Caco-2 (cell line): ENCODE results near the gene KIF6. TPM values are rescaled to one million over a fixed set of nuclear protein-coding genes. Genes with fewer than 3 reads are reported as not detected.

ENCODE experiments used
- BruUV-seq: library from RNA; stranded (reverse); fragments of 400-500 nt; replicated peaks from 2 replicates; lab custom pipeline; 2021; lab: Mats Ljungman, UMichigan
- CTCF ChIA-PET: fragments of 300-600 bp; sonication (Branson Sonifier 250); formaldehyde crosslinking; loops from one replicate; lab custom pipeline; 2022; ENCODE audit warnings: antibody characterized with exemption; lab: Charles Lee
- POLR2A ChIA-PET: fragments of 300-600 bp; sonication (Branson Sonifier 250); formaldehyde crosslinking; loops from one replicate; lab custom pipeline; 2022; ENCODE audit warnings: antibody characterized with exemption; lab: Charles Lee
- DNase-seq, 2 experiments: peaks; one replicate each; pipeline versions ENCODE4 v3.0.0 to v3.0.0-alpha.2; 2020 to 2022
- H3K27me3 ChIP-seq: replicated peaks from 2 replicates; pipeline ENCODE4 v1.6.0; 2011; ENCODE audit warnings: low read length; ENCODE audit not compliant: control insufficient read depth, insufficient read depth
- H3K36me3 ChIP-seq: 2 replicates; pipeline ENCODE4 v1.5.1; 2011; ENCODE audit warnings: low read length; ENCODE audit not compliant: control insufficient read depth, insufficient read depth
- H3K4me1 ChIP-seq: fragments of 250-450 bp; sonication (Bioruptor Pico); 2 replicates; pipeline ENCODE4 v1.5.1; 2020; ENCODE audit warnings: mild to moderate bottlenecking
- H3K4me3 ChIP-seq: 2 replicates; pipeline ENCODE4 v1.5.1; 2011; ENCODE audit warnings: low read depth, mild to moderate bottlenecking, control low read depth, low read length
- H3K9me3 ChIP-seq: fragments of 250-450 bp; sonication (Bioruptor Pico); 2 replicates; pipeline ENCODE4 v1.5.1; 2020; ENCODE audit warnings: mild to moderate bottlenecking, moderate library complexity
- H3K27ac Mint-ChIP-seq: one replicate; pipeline ENCODE4 v1.8.0; 2022; ENCODE audit warnings: mixed read lengths; ENCODE audit not compliant: unreplicated experiment
- H3K27me3 Mint-ChIP-seq: one replicate; pipeline ENCODE4 v1.8.0; 2022; ENCODE audit warnings: mixed read lengths; ENCODE audit not compliant: insufficient read depth, unreplicated experiment
- H3K36me3 Mint-ChIP-seq: one replicate; pipeline ENCODE4 v1.8.0; 2022; ENCODE audit warnings: mild to moderate bottlenecking, mixed read lengths; ENCODE audit not compliant: insufficient read depth, unreplicated experiment
- H3K4me1 Mint-ChIP-seq: one replicate; pipeline ENCODE4 v1.8.0; 2022; ENCODE audit warnings: low read depth, mixed read lengths; ENCODE audit not compliant: unreplicated experiment
- H3K4me3 Mint-ChIP-seq: one replicate; pipeline ENCODE4 v1.8.0; 2022; ENCODE audit warnings: mild to moderate bottlenecking, moderate library complexity, mixed read lengths; ENCODE audit not compliant: unreplicated experiment
- H3K9me3 Mint-ChIP-seq: one replicate; pipeline ENCODE4 v1.8.0; 2022; ENCODE audit warnings: mixed read lengths; ENCODE audit not compliant: unreplicated experiment
- intact Hi-C: fragments of 100-400 bp; cut with micrococcal nuclease; formaldehyde crosslinking; loops from one replicate; pipeline ENCODE4 v1.10.0; 2022; ENCODE audit not compliant: unreplicated experiment
- total RNA-seq: library from RNA; stranded (reverse); gene quantifications from 2 replicates; pipeline ENCODE4 v1.2.3, GENCODE V29; 2022
- TF ChIP-seq, protein P1 (sequence below), 2 experiments: fragments of 200-600 bp in 1 of 2; IDR thresholded peaks; 1 replicate in 1 of 2; 2 replicates in 1 of 2; pipeline versions ENCODE4 v1.5.1 to v1.8.0; 2011 to 2022; ENCODE audit warnings: antibody characterized with exemption in 1 of 2, control low read depth in 1 of 2, inconsistent platforms in 1 of 2, low read depth in 1 of 2, low read length in 1 of 2, mild to moderate bottlenecking in 1 of 2, moderate library complexity in 1 of 2; ENCODE audit not compliant: insufficient read depth in 1 of 2, severe bottlenecking in 1 of 2, unreplicated experiment in 1 of 2

The KIF6 gene
- total RNA-seq, 1 experiment from 2014 or later, result not detected

DNA sequence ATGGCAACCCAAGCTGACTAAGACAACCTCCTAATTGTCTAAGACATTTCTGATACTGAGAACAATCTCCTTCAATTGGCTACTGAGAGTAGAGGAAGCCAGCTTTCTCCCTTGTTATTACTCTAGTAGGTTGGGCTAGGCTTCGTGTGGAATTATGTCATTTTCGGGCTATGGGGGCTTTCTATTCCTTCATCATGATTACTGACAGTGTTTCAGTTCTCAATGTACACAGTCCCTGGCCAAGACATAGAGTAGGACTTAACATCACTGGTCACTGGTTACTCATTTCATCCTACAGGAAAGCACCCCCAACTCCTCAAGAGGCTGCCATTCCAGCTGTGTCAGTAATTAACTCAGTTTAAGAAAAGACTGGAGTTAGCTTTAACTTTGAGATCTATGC is 100.0 kb downstream of the KIF6 start:
- POLR2A ChIA-PET, result no interaction called here
- Mint-ChIP-seq H3K27me3 (peaks cover 17% of the 10 kb centered on the region), H3K27ac (no peak overlapping the region), H3K4me3 (no peak overlapping the region), H3K4me1 (no peaks in the 10 kb centered on the region), H3K9me3 (no peaks in the 10 kb centered on the region), H3K36me3 (no peaks in the 10 kb centered on the region)
- H3K27me3 ChIP-seq, result no peaks in the 10 kb centered on the region; the same call in 1 of the 2 replicates
- H3K4me1 ChIP-seq, result no peaks in the 10 kb centered on the region
- TF ChIP-seq, protein P1, sequence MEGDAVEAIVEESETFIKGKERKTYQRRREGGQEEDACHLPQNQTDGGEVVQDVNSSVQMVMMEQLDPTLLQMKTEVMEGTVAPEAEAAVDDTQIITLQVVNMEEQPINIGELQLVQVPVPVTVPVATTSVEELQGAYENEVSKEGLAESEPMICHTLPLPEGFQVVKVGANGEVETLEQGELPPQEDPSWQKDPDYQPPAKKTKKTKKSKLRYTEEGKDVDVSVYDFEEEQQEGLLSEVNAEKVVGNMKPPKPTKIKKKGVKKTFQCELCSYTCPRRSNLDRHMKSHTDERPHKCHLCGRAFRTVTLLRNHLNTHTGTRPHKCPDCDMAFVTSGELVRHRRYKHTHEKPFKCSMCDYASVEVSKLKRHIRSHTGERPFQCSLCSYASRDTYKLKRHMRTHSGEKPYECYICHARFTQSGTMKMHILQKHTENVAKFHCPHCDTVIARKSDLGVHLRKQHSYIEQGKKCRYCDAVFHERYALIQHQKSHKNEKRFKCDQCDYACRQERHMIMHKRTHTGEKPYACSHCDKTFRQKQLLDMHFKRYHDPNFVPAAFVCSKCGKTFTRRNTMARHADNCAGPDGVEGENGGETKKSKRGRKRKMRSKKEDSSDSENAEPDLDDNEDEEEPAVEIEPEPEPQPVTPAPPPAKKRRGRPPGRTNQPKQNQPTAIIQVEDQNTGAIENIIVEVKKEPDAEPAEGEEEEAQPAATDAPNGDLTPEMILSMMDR (IDR thresholded peaks at IDR 0.05; ENCODE audit: insufficient read depth in 1 of 2, low read depth in 1 of 2, low read length in 1 of 2, severe bottlenecking in 1 of 2, unreplicated experiment in 1 of 2), result no peak
- intact Hi-C loops, result no loop called here
- BruUV-seq, result no TSS peak
- H3K9me3 ChIP-seq, result peaks cover 5% of the 10 kb centered on the region; the same call in 1 of the 2 replicates
- CTCF ChIA-PET, result no interaction called here
- H3K4me3 ChIP-seq, result no peak overlapping the region
- DNase-seq, result no peak
- H3K36me3 ChIP-seq, result no peaks in the 10 kb centered on the region

DNA sequence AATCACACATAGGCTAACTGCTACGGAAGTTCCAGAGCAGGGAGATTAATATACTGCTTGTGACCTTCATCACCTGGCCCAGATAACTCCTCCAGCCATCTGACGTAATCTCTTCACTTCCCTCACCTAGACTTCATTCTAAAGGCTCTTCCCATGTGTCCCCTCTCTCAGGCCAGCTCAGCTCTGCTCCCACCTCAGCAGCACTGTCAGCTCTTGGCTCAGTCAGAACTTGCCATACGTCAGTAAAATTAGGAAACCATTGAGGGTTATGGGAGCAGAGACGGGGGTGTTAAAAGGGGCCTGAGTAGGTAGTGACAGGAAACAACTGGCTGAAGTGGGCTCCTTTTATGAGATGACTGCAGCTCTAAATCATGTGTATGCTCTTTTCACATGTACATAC is 101.5 kb downstream of the KIF6 start:
- no peaks in the 10 kb centered on the region for H3K36me3 ChIP-seq
- no peaks in the 10 kb centered on the region for H3K4me1 ChIP-seq
- no peak overlapping the region for H3K4me3 ChIP-seq
- Mint-ChIP-seq H3K4me3 (no peak overlapping the region), H3K4me1 (no peaks in the 10 kb centered on the region), H3K9me3 (no peaks in the 10 kb centered on the region), H3K36me3 (no peaks in the 10 kb centered on the region), H3K27me3 (peaks cover 11% of the 10 kb centered on the region), H3K27ac (no peak overlapping the region)
- intact Hi-C loops, result no loop called here
- ChIA-PET POLR2A (no interaction called here), CTCF (no interaction called here)
- no peaks in the 10 kb centered on the region for H3K9me3 ChIP-seq
- TF ChIP-seq, protein P1 (IDR thresholded peaks at IDR 0.05; ENCODE audit: insufficient read depth in 1 of 2, low read depth in 1 of 2, low read length in 1 of 2, severe bottlenecking in 1 of 2, unreplicated experiment in 1 of 2), result no peak
- DNase-seq, result no peak
- no peaks in the 10 kb centered on the region; the same call in 1 of the 2 replicates for H3K27me3 ChIP-seq
- no TSS peak for BruUV-seq

- no peak overlapping the region for H3K27ac Mint-ChIP-seq
- H3K36me3 Mint-ChIP-seq, result no peaks in the 10 kb centered on the region
- intact Hi-C loops, result no loop called here
- Histone ChIP-seq H3K4me1 (no peaks in the 10 kb centered on the region), H3K4me3 (no peak overlapping the region), H3K9me3 (no peaks in the 10 kb centered on the region), H3K36me3 (no peaks in the 10 kb centered on the region), H3K27me3 (no peaks in the 10 kb centered on the region)
- no peaks in the 10 kb centered on the region for H3K9me3 Mint-ChIP-seq
- no peaks in the 10 kb centered on the region for H3K4me1 Mint-ChIP-seq
- ChIA-PET POLR2A (no interaction called here), CTCF (no interaction called here)
- no peak overlapping the region for H3K4me3 Mint-ChIP-seq
- no TSS peak for BruUV-seq
- no peak for DNase-seq
- TF ChIP-seq, protein P1 (IDR thresholded peaks at IDR 0.05; ENCODE audit: insufficient read depth in 1 of 2, low read depth in 1 of 2, low read length in 1 of 2, severe bottlenecking in 1 of 2, unreplicated experiment in 1 of 2), result no peak
- peaks cover 14% of the 10 kb centered on the region for H3K27me3 Mint-ChIP-seq
Measured at GRCh38 chr6:39617520-39617919, 107.7 kb downstream of the KIF6 start.
